ENCODE data around the gene HGD. TPM values are rescaled to one million over a fixed set of nuclear protein-coding genes. Genes with fewer than 3 reads are reported as not detected.

The HGD gene
- total and polyA plus RNA-seq, 2 of the 13 experiments (the other 11 are each of a cell fraction or from before 2014, with no cell fraction given), result 265 to 398 TPM

DNA sequence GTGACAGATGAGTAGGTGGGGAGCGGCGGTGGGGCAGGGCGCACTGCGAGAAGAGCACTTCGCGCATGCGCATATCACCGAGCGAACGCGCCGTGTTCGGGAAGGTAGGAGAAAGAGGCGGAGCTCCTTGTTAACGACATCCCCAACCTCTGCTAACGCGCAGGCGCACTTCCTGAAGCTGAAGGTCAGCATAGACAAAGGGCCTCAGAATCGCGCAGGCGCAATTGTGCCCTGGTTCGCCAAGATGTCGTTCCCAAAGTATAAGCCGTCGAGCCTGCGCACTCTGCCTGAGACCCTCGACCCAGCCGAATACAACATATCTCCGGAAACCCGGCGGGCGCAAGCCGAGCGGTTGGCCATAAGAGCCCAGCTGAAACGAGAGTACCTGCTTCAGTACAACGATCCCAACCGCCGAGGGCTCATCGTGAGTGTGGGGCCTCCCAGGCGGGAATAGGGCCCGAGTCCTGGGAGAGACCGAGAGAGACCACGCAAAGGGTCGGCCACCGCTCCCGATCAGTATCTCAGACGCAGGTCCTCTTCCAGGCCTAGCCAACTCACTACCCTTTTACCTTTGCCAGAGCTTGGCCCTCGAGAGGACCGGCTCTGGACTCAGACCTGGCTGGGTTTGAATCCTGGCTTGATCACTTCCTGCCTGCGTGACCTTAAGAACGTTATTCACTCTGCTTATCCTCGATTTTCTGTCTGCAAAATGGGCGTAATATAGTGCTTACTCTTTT, 85.8 kb downstream of the HGD start, which contains the start of gene NDUFB4 (continued):
- TF ChIP-seq, protein P1, sequence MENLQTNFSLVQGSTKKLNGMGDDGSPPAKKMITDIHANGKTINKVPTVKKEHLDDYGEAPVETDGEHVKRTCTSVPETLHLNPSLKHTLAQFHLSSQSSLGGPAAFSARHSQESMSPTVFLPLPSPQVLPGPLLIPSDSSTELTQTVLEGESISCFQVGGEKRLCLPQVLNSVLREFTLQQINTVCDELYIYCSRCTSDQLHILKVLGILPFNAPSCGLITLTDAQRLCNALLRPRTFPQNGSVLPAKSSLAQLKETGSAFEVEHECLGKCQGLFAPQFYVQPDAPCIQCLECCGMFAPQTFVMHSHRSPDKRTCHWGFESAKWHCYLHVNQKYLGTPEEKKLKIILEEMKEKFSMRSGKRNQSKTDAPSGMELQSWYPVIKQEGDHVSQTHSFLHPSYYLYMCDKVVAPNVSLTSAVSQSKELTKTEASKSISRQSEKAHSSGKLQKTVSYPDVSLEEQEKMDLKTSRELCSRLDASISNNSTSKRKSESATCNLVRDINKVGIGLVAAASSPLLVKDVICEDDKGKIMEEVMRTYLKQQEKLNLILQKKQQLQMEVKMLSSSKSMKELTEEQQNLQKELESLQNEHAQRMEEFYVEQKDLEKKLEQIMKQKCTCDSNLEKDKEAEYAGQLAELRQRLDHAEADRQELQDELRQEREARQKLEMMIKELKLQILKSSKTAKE (CRISPR knock-in tag; IDR thresholded peaks at IDR 0.05; ENCODE audit: borderline replicate concordance), result no peak
- no peak for TF ChIP-seq ZNF12 (CRISPR knock-in tag; IDR thresholded peaks at IDR 0.05)
- TF ChIP-seq ZSCAN20 (CRISPR knock-in tag; IDR thresholded peaks at IDR 0.05; ENCODE audit: borderline replicate concordance), result no peak
- TF ChIP-seq ZNF781 (CRISPR knock-in tag; IDR thresholded peaks at IDR 0.05; ENCODE audit: borderline replicate concordance, not compliant biosample characterization), result no peak
- no peak for TF ChIP-seq IRF2 (CRISPR knock-in tag; IDR thresholded peaks at IDR 0.05)
- TF ChIP-seq ZNF850 (CRISPR knock-in tag; conservative IDR thresholded peaks at IDR 0.05), result no peak
- peak; percentile 68; the same call in 1 of the 2 replicates for TF ChIP-seq ZNF138 (CRISPR knock-in tag; IDR thresholded peaks at IDR 0.05; ENCODE audit: low read depth)
- TF ChIP-seq RFX1 (IDR thresholded peaks at IDR 0.05), result no peak
- no peak for TF ChIP-seq ZNF142 (CRISPR knock-in tag; IDR thresholded peaks at IDR 0.05)
- TF ChIP-seq NAIF1 (CRISPR knock-in tag; IDR thresholded peaks at IDR 0.05; ENCODE audit: borderline replicate concordance), result no peak
- TF ChIP-seq ZNF570 (CRISPR knock-in tag; IDR thresholded peaks at IDR 0.05; ENCODE audit: borderline replicate concordance), result 0 out of 2 replicates have a peak, but pooled peaks have one; percentile 39
- TF ChIP-seq NR2F1 (CRISPR knock-in tag; IDR thresholded peaks at IDR 0.05), result no peak
- no peak for TF ChIP-seq TFDP1 (CRISPR knock-in tag; IDR thresholded peaks at IDR 0.05; ENCODE audit: borderline replicate concordance)
- TF ChIP-seq, protein P2, sequence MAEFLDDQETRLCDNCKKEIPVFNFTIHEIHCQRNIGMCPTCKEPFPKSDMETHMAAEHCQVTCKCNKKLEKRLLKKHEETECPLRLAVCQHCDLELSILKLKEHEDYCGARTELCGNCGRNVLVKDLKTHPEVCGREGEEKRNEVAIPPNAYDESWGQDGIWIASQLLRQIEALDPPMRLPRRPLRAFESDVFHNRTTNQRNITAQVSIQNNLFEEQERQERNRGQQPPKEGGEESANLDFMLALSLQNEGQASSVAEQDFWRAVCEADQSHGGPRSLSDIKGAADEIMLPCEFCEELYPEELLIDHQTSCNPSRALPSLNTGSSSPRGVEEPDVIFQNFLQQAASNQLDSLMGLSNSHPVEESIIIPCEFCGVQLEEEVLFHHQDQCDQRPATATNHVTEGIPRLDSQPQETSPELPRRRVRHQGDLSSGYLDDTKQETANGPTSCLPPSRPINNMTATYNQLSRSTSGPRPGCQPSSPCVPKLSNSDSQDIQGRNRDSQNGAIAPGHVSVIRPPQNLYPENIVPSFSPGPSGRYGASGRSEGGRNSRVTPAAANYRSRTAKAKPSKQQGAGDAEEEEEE (CRISPR knock-in tag; IDR thresholded peaks at IDR 0.05; ENCODE audit: borderline replicate concordance), result no peak
- TF ChIP-seq MBD4 (IDR thresholded peaks at IDR 0.05; ENCODE audit: borderline replicate concordance, low read length), result no peak
- TF ChIP-seq HIVEP1 (CRISPR knock-in tag; IDR thresholded peaks at IDR 0.05), result peak; percentile 56; the same call in 1 of the 2 replicates
- no peak for TF ChIP-seq ATAD3A (CRISPR knock-in tag; IDR thresholded peaks at IDR 0.05)

Data from HepG2 (cell line).